ENCODE data around the gene LGI2. TPM values are rescaled to one million over a fixed set of nuclear protein-coding genes. Genes with fewer than 3 reads are reported as not detected.

LGI2 gene
- polyA plus RNA-seq, 1 donor (not counting 4 experiments of a cell fraction or from before 2014, with no cell fraction given), result 0.69 TPM

- dilution Hi-C loops (cut with MboI; ENCODE audit: extremely low pct_ligation_motif_present, low sequenced_read_pairs), result no loop called here
- Histone ChIP-seq H3K4me1 (ENCODE audit: control insufficient read depth, extremely low read depth, insufficient read depth, low read length) (peaks cover 4% of the 10 kb centered on the region), H3K4me3 (ENCODE audit: control insufficient read depth in 2 of 3, extremely low read depth in 1 of 3, insufficient read depth in 2 of 3, low read depth in 1 of 3, low read length in 3 of 3) (no peak overlapping the region), H3K36me3 (ENCODE audit: control insufficient read depth in 2 of 2, extremely low read depth in 1 of 2, insufficient read depth in 2 of 2, low read length in 2 of 2) (no peaks in the 10 kb centered on the region), H3K27ac (ENCODE audit: control insufficient read depth, insufficient read depth, low read length) (no peak overlapping the region), H3K27me3 (ENCODE audit: control insufficient read depth, extremely low read depth, insufficient read depth, low read length) (peaks cover 15% of the 10 kb centered on the region), H3K79me2 (ENCODE audit: control insufficient read depth, insufficient read depth, low read length) (no peaks in the 10 kb centered on the region), H2AFZ (ENCODE audit: control insufficient read depth, low read length) (no peak overlapping the region), H4K20me1 (ENCODE audit: control insufficient read depth, extremely low read depth, insufficient read depth, low read length) (no peaks in the 10 kb centered on the region), H3K4me2 (ENCODE audit: control insufficient read depth, extremely low read depth, insufficient read depth, low read depth, low read length) (no peak overlapping the region), H3K9me1 (ENCODE audit: control insufficient read depth, extremely low read depth, insufficient read depth, low read length) (no peaks in the 10 kb centered on the region), H3K9me3 (ENCODE audit: control insufficient read depth, low read depth, low read length) (no peaks in the 10 kb centered on the region), H3K9ac (ENCODE audit: control insufficient read depth, extremely low read depth, insufficient read depth, low read length) (no peak overlapping the region)
- DNase-seq (ENCODE audit: low read depth, low spot score) (no peak), FAIRE-seq (peak; percentile 29)
- TF ChIP-seq EZH2 (IDR thresholded peaks at IDR 0.05; ENCODE audit: low read length) (no peak), CTCF (optimal IDR thresholded peaks at IDR 0.05 in 1 of 3, IDR thresholded peaks at IDR 0.05 in 1 of 3, conservative IDR thresholded peaks at IDR 0.05 in 1 of 3; ENCODE audit: extremely low read depth in 1 of 3, insufficient read depth in 2 of 3, low read length in 3 of 3) (no peak)
Observed at GRCh38 chr4:24973404-24973746, 57.4 kb downstream of the LGI2 start.

- TF ChIP-seq CTCF (optimal IDR thresholded peaks at IDR 0.05 in 1 of 3, IDR thresholded peaks at IDR 0.05 in 1 of 3, conservative IDR thresholded peaks at IDR 0.05 in 1 of 3; ENCODE audit: extremely low read depth in 1 of 3, insufficient read depth in 2 of 3, low read length in 3 of 3), result no peak
- TF ChIP-seq EZH2 (IDR thresholded peaks at IDR 0.05; ENCODE audit: low read length), result no peak
- Histone ChIP-seq H3K9me1 (ENCODE audit: control insufficient read depth, extremely low read depth, insufficient read depth, low read length) (no peaks in the 10 kb centered on the region), H3K4me2 (ENCODE audit: control insufficient read depth, extremely low read depth, insufficient read depth, low read depth, low read length) (no peak overlapping the region), H3K79me2 (ENCODE audit: control insufficient read depth, insufficient read depth, low read length) (no peaks in the 10 kb centered on the region), H3K4me1 (ENCODE audit: control insufficient read depth, extremely low read depth, insufficient read depth, low read length) (peaks cover 4% of the 10 kb centered on the region), H2AFZ (ENCODE audit: control insufficient read depth, low read length) (no peak overlapping the region), H3K27me3 (ENCODE audit: control insufficient read depth, extremely low read depth, insufficient read depth, low read length) (peaks cover 8% of the 10 kb centered on the region), H3K9me3 (ENCODE audit: control insufficient read depth, low read depth, low read length) (no peaks in the 10 kb centered on the region), H3K4me3 (ENCODE audit: control insufficient read depth in 2 of 3, extremely low read depth in 1 of 3, insufficient read depth in 2 of 3, low read depth in 1 of 3, low read length in 3 of 3) (no peak overlapping the region), H4K20me1 (ENCODE audit: control insufficient read depth, extremely low read depth, insufficient read depth, low read length) (no peaks in the 10 kb centered on the region), H3K27ac (ENCODE audit: control insufficient read depth, insufficient read depth, low read length) (no peak overlapping the region), H3K36me3 (ENCODE audit: control insufficient read depth in 2 of 2, extremely low read depth in 1 of 2, insufficient read depth in 2 of 2, low read length in 2 of 2) (no peaks in the 10 kb centered on the region), H3K9ac (ENCODE audit: control insufficient read depth, extremely low read depth, insufficient read depth, low read length) (no peak overlapping the region)
- peak; percentile 48 for DNase-seq (ENCODE audit: low read depth, low spot score)
- FAIRE-seq, result peak; percentile 67
- dilution Hi-C loops (cut with MboI; ENCODE audit: extremely low pct_ligation_motif_present, low sequenced_read_pairs), result no loop called here
Observed at GRCh38 chr4:24971192-24971591, 59.6 kb downstream of the LGI2 start.
